Measurements from ENCODE around the gene EREG.

GRCh38 chr4:74339501-74339900 lies 25.4 kb upstream of the EREG start:
- TF ChIP-seq CTCF (IDR thresholded peaks at IDR 0.05; ENCODE audit: low read depth, low read length, poor library complexity, severe bottlenecking): no peak
- no peak for TF ChIP-seq EZH2phosphoT487 (IDR thresholded peaks at IDR 0.05; ENCODE audit: borderline replicate concordance, low read length)
